H4 (cell line): ENCODE measurements around the gene CXCL12. TPM values are rescaled to one million over a fixed set of nuclear protein-coding genes. Genes with fewer than 3 reads are reported as not detected.

Source experiments
- DNase-seq: peaks from one replicate; pipeline ENCODE4 v3.0.0-alpha.2; 2015; ENCODE audit warnings: low spot score
- total RNA-seq: library from RNA; depleted of rRNA; stranded (reverse); fragments of >200 nt; shearing (Covaris generic); gene quantifications from 2 replicates; pipeline ENCODE4 v1.2.3, GENCODE V29; 2014

The CXCL12 gene
- total RNA-seq, 1 experiment from 2014 or later: 0.77 TPM

- no peak for DNase-seq
Measured at GRCh38 chr10:44363716-44364115, 21.2 kb downstream of the CXCL12 start.

- DNase-seq: no peak
Measured at GRCh38 chr10:44362866-44363711, 21.8 kb downstream of the CXCL12 start.

GRCh38 chr10:44361109-44361508 is 23.8 kb downstream of the CXCL12 start:
- no peak for DNase-seq

GRCh38 chr10:44358080-44358771 is 26.7 kb downstream of the CXCL12 start:
- DNase-seq: no peak

DNA sequence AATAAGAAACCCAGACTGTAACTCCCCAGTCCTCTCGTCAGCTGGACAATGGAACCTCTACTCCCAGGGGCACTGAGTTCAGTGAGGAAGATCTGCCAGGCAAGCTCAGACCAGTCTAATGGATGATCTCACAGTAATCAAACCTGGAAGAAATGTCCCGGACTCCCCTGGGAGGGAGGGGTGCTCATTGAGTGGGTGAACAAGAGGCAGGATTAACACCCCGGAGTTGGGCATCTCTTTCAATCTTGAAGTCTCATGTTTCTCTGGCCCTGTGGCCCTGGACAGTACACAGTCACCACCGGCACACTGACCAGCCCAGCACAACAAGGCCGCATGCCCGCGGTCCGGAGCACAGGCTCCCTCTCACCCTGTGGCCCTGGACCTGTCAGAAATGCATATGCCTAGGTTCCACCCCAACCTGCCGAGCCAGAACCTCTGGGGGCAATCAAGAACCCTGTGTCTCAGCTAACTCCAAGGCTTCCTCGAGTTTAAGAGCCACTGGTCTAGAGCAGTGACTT is 27.8 kb downstream of the CXCL12 start:
- no peak for DNase-seq

- no peak for DNase-seq
Measured at GRCh38 chr10:44356139-44357022, 28.5 kb downstream of the CXCL12 start.

- DNase-seq: no peak
Measured at GRCh38 chr10:44355630-44356029, 29.3 kb downstream of the CXCL12 start.

DNA sequence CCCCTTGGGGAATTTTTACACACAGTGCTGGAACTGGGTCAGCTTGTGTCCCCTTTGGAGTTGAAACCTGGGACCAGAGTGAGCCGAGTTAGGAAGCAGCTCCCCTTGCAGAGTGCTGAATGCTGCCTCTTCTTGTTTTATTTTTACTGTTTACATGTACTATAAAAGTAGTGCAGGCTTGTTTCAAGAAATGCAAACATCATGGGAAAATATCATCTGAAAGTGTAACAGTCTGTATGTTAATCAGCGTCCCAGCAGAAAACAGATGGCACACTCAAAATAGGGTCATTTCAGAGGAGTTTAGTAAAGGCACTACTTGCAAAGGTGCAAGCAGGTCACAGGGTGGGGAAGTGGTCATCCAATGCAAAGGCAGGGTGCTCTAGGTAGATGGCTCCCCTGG is 30.1 kb downstream of the CXCL12 start:
- DNase-seq: no peak

DNA sequence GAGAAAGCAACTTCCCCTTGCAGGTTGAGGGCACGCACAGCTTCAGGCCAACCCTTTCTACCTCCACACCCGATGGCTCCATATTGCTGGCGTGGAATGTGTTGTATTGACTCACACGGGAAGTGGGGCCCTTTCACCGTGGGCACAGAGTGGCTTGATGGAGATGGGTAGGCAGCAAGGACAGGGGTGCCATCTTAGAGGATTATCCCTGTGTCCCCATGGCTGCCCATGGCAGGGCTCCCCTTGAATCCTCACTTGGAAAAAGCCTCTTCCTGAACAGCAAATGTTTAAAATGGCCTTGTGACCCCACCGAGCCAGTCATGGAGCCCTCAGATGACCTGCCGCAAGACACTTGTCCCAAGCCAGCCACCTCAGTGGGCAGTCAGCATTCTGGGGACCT is 31.2 kb downstream of the CXCL12 start:
- DNase-seq: no peak

- DNase-seq: no peak
Measured at GRCh38 chr10:44353128-44353390, 31.8 kb downstream of the CXCL12 start.

- DNase-seq: peak; percentile 81
Measured at GRCh38 chr10:44352316-44353127, 32.4 kb downstream of the CXCL12 start.

GRCh38 chr10:44348496-44348895 is 36.4 kb downstream of the CXCL12 start:
- DNase-seq: no peak

- DNase-seq: no peak
Measured at GRCh38 chr10:44347609-44348400, 37.1 kb downstream of the CXCL12 start.

- DNase-seq: no peak
Measured at GRCh38 chr10:44344727-44345126, 40.2 kb downstream of the CXCL12 start.

- DNase-seq: no peak
Measured at GRCh38 chr10:44343843-44344242, 41.1 kb downstream of the CXCL12 start.

- DNase-seq: no peak
Measured at GRCh38 chr10:44341886-44342285, 43.0 kb downstream of the CXCL12 start.

GRCh38 chr10:44340557-44340956 is 44.3 kb downstream of the CXCL12 start:
- DNase-seq: no peak

- DNase-seq: peak; percentile 77
Measured at GRCh38 chr10:44339218-44339617, 45.7 kb downstream of the CXCL12 start.

GRCh38 chr10:44337081-44337480 is 47.8 kb downstream of the CXCL12 start:
- DNase-seq: no peak

DNA sequence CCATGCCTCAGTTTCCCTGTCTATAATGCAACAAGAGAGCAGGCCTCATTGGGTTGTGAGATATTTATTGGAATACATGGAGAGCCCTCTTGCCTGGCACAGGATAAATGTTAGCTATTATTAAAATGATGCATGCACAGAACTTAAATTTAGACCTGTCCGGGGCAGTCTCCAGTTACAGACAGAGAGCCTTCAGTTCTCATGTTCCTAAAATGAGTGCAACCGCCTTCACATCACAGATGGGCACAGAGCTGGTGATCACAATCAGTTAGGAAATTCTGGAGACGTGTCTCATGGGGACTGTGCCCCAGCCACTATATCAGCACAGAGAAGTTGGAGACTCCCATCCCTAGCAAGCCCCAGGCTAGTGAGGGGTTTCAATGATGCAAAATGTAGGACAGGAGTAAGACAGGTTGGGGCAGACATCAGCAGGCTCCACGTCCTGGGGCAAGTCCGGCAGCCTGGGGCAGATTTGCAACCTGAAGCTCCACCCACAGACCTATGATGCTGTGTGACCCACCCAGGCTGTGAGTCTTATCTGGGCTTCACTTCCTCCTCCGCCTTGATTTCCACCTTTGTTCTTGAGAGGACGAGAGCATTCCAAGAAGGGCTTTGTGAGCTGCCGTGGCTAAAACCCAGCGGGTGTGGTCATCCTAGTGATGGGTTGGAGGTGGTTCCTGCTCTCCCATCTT is 49.4 kb downstream of the CXCL12 start:
- no peak for DNase-seq
